ENCODE measurements around the gene CRYGD.

The CRYGD gene

GRCh38 chr2:208086029-208086428, 38.3 kb downstream of the CRYGD start:
- DNase-seq (ENCODE audit: low read depth, low spot score), result no peak

DNA sequence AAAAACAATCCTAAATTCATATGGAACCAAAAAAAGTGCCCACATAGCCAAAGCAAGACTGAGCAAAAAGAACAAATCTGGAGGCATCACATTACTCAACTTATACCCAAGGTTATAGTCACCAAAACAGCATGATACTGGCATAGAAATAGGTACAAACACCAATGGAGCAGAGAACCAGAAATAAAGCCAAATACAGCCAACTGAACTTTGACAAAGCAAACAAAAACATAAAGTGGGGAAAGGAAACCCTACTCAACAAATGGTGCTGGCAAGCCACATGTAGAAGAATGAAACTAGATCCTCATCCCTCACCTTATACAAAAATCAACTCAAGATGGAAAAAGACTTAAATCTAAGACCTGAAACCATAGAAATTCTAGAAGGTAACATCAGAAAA, 40.5 kb downstream of the CRYGD start:
- no peak for DNase-seq (ENCODE audit: low read depth, low spot score)

GRCh38 chr2:208077276-208077675, 47.0 kb downstream of the CRYGD start:
- DNase-seq (ENCODE audit: low read depth, low spot score), result no peak

DNA sequence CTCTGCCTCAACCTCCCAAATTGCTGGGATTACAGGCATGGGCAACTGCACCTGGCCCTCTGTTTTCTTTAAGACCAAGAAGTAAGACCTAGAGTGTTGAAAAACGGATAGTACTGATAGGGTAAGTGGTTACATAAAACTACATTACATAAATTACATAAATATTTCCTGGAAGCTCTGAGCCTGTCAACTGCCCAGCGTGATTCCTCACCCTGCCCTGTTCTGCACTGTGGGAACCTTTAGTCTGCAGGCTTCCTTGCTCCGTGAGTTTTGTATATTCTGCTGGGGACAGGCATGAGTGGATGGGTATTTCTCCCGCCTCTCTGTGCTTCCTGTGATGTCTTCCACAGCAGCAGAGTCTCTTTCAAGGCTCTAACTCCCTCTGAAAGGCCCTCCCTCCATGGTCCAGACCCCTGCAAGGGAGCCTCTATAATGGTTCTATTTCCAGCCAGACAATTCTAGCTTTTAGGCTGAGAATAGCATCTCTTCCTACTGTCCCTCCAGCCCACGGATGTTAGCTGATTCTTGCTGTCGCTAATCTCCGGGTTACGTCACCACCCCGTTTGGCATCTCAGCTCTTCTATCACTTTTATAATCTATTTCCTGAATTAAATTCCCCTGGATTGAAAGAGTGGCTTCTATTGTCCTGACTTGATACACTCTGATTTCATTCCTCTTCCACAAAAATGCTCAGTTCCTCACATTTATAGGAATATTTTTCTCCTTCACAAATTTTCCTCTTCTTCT, 49.5 kb downstream of the CRYGD start:
- DNase-seq (ENCODE audit: low read depth, low spot score), result no peak

GRCh38 chr2:208072250-208072892, 52.0 kb downstream of the CRYGD start:
- peak; percentile 28 for DNase-seq (ENCODE audit: low read depth, low spot score)
